ENCODE measurements around the gene TARP.
A peak's percentile ranks its signal among the peaks of the same experiment; 100 is the strongest.

Gene TARP

GRCh38 chr7:38273286-38273995 lies at the start of gene TARP:
TSS of gene TARP (minus strand) at chr7:38273636.
- DNase-seq (ENCODE audit: low read depth), result no peak

GRCh38 chr7:38323156-38323555 lies 49.7 kb upstream of the TARP start:
- no peak for DNase-seq (ENCODE audit: low read depth)

DNA sequence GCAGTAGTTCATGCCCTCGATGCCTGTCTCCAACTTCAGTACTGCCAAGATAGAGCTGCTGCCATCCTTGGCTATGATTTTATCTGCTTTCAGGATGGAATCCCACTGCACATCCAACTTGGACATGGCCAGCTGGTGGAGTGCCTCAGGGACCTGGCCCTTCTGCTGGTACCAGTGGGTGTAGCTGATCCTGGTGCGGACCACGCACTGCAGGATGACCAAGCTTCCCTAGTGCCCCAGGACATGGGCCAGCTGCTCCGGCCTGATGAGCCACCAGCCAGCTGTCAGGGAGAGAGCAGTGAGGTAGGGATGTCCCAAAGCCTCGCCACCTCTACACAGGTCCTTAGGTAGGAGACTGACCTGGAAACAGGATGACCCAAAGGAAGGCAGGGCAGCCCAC lies 49.0 kb upstream of the TARP start:
- DNase-seq (ENCODE audit: low read depth), result no peak

DNA sequence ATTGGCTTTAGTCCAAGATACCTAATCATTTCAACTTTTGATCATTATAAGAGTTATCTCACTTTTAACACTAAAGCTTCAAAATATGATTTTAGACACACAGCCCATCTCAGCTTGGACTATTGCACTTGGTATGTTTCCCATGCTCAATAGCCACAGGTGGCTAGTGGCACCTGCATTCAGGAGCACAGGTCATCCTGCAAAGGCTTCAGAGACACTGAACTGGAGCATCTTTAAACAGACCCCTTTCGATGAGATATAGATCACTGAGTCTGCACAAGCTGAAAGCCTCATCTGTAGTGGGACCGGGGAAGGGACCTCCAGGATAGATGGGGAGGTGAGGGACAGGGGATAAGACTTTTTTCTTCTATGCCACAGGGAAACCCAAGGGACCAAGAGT lies 48.5 kb upstream of the TARP start:
- DNase-seq (ENCODE audit: low read depth), result no peak

GRCh38 chr7:38321515-38321944 lies 48.1 kb upstream of the TARP start:
- DNase-seq (ENCODE audit: low read depth), result peak; percentile 29

DNA sequence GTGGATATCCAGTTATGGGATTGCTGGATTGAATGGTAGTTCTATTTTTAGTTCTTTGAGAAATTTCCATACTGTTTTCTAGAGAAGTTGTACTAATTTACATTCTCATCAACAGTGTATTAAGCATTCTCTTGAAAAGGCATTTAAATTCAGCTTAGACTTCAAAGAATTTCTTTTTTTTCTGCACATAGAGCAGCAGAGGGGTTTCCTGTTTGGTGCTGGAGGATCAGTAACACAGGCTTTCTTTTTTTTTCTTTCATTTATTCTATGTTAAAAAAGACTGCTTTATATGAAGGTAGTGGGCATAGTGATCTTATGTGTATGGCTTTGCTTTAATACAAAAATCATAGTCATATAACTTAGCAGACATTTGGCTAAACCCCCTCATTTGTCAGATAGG lies 47.6 kb upstream of the TARP start:
- DNase-seq (ENCODE audit: low read depth), result no peak

DNA sequence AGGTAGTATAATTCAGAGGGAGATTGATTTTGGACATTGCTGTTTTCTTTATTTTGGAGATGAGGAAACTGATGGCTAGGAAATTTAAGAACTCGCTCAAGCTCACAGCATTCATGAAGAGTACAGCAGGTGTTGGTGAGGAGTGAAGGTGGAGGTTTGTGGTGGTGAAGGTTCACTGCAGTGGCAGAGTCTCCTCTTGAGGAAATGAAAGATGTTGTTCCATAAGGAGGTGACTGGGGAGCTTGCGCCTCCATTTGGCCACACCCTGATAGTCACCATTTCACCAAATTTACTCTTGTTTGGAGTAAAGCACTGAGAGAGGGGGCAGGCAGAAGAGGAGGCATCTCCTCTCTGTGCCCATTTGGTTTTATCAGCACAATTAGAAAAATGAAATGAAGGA lies 46.4 kb upstream of the TARP start:
- no peak for DNase-seq (ENCODE audit: low read depth)

- no peak for DNase-seq (ENCODE audit: low read depth)
Measured at GRCh38 chr7:38318803-38319416, 45.5 kb upstream of the TARP start.

- DNase-seq (ENCODE audit: low read depth), result no peak
Measured at GRCh38 chr7:38318241-38318640, 44.8 kb upstream of the TARP start.

GRCh38 chr7:38317515-38317914 lies 44.1 kb upstream of the TARP start:
- no peak for DNase-seq (ENCODE audit: low read depth)

DNA sequence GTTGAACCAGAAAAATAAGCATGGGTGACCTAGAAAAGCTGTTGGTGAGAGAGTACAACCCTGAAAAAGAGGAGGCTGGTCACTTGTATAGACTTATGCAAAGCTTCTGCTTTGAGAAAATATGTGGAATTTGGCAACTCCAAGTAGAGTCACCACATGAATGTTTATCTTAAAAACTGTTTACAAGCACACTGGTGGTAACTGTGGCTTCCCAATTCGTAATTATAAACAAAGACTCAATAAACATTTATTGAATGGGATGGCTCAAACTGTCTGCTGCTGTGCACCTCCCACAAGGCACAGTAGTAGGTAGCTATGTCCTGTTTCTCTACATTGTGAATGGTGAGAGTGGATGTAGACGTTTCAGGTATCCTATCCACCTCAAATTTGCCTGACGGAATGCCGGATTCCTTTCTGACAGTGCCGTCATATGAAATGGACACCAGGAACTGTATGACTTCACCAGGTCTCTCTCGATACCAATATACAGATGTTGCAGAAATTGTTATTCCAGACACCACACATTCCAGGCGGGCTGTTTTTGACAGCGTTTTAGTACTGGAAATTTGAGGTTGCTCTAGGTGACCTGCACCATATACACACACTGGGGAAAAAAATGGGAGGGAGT lies 43.4 kb upstream of the TARP start:
- no peak for DNase-seq (ENCODE audit: low read depth)

GRCh38 chr7:38315410-38315809 lies 42.0 kb upstream of the TARP start:
- no peak for DNase-seq (ENCODE audit: low read depth)

- DNase-seq (ENCODE audit: low read depth), result no peak
Measured at GRCh38 chr7:38312821-38313220, 39.4 kb upstream of the TARP start.

GRCh38 chr7:38311329-38311937 lies 38.0 kb upstream of the TARP start:
- DNase-seq (ENCODE audit: low read depth), result no peak

DNA sequence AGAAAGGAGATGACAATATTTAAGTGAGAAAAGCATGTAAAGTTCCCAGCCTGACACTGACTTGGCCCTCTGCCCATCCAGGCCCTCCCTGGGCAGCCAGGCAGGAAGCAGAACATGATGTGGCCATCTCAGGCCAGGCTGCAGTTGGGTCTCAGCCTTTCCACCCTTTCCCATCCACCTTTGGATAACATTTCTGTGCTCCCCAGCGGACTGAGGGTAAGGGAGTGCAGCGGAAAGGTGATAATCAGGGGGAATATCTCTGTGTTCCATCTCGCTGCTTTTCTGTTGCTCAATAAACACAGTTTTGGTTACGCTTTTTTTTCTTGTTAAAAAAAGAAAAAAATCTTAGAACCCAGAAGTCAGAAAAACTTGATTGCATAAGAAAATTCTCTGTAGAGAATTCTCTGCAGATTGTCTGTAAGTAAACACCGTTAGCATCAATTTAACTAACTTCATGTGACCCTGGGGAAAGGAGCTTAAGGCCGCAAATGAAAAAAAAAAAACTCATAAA lies 37.2 kb upstream of the TARP start:
- DNase-seq (ENCODE audit: low read depth), result no peak

DNA sequence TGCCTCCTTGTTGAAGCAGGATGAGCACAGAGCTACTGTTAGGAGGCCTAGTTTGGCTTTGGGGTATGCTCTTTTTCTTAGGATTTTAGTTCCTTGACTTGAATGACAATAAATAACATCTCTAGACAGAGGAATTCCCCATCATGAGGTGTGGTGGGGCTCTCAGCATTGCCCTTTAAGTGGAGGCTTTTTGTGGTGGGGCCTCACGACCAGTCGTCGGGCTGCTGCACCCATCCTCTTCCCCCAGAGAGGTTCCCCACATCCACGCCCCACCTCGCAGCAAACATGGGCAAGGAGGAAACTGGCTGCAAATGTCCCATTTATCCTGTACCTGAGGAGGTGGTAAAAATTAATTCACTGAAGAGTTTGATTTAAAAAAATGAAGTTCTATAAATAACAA lies 36.1 kb upstream of the TARP start:
- no peak for DNase-seq (ENCODE audit: low read depth)

GRCh38 chr7:38308140-38308539 lies 34.7 kb upstream of the TARP start:
- DNase-seq (ENCODE audit: low read depth), result no peak

- DNase-seq (ENCODE audit: low read depth), result no peak
Measured at GRCh38 chr7:38307640-38308039, 34.2 kb upstream of the TARP start.

- DNase-seq (ENCODE audit: low read depth), result no peak
Measured at GRCh38 chr7:38306914-38307313, 33.5 kb upstream of the TARP start.

- DNase-seq (ENCODE audit: low read depth), result no peak
Measured at GRCh38 chr7:38306171-38306570, 32.7 kb upstream of the TARP start.

DNA sequence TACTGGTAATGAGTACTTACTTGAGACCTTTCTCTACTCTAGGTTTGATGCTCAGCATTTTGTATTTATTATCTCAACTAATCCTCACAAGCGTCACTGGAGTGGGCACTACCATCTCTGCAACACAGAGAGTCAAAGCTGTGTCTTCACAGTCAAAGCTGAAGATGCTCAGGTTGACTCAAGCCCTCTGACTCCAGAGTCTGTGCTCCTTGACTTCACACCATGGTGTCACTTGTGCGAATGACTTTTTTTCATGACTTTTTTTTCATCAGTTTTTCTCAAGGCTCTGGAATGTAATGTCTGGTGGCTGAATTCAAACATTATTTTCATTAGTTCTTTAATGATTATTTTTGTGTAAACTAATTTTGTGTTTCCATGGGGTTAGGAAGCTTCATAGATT lies 30.4 kb upstream of the TARP start:
- DNase-seq (ENCODE audit: low read depth), result no peak

DNA sequence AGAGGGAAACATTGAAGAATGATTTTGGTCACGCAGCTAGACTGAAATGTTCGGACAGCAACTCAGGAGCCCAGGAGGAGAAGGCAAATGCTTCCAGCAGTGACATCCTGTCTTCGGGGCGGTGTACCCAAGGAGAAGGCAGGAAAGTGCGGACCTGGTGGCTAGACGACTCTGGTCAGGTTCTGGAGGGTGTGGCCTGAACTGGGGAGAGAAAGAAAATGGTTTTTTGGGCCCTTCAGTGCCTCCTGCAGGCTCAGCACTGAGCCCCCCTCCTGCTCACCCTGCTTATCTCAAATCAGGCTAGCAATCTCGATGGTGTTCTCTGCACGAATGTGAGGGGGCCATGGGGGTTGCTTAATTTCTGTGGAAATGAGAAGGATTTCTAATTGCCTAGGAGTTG lies 26.7 kb upstream of the TARP start:
- no peak for DNase-seq (ENCODE audit: low read depth)
